HG03457 (cell line): ENCODE data around the gene CXXC4.

Experiments
- ATAC-seq: cut with Tn5 transposase; IDR thresholded peaks from one replicate; pipeline ENCODE4 v1.9.1; 2021; ENCODE audit warnings: moderate number of reproducible peaks; ENCODE audit not compliant: unreplicated experiment

Gene CXXC4

DNA sequence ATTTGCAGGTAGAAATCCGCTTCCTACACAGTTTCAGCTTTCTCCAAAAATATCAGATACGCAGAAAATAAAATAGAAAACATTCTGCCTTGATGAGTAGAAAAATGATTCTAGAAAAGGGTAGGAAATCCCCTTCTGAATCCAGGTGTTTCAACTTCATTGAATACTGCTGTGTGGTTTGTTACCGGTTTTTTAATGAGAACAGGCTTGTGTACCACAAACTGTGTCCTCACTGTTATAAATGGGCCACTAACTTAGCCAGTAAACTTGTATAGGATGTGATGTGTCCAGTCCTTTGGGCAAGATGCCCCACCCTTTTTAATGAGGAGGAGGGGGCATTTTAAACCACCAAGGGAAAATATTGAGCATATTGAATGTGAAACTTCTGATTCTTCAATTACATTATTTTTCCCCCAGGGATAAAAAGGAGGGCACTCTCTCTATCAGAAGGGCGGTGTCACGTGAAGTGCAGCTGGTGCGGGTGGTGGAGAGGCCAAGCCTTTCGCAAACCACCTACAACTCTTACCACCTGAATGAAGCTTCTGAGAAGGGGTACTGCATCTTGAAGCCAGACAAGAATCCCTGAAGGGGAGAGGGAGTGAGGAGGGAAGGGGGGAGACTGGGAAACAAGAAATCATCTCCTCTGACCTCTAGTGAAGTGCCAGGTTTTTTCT, 4.5 kb downstream of the CXXC4 start:
- peak; percentile 36 for ATAC-seq

DNA sequence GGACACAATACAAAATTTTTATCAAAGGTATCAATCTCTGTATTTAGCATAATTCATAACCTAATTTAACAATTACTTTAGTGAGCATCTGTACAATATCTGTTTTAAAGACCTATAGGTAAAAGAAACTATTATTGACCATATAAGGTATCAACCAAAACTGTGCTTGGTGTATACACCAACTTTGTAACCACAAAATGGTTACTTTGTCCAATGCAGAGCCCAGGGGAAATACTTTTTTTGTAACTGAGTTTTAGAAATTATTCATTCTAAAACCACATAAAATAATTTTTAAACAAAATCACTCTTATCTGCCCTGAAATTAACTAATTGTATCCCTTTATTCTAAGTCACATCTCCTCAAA, 5.0 kb downstream of the CXXC4 start:
- peak; percentile 33 for ATAC-seq

DNA sequence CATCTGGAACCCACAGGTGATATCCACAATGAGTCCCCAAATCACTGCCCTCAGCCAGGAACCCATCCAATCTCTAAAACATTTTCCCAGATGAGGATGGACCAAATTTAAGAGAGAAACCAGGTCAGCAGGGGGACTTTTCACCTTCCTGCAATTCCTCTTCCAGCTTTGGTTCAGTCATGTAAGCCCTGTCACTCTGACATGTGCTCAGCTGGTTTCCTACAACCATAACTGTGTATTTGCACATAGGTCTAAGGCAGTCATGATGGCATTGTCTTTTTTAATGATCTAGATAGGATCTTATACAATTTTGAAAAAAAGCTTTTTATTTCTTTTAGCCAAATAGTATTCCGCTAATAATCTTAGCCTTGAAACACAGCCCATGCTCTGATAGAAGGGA, 6.5 kb downstream of the CXXC4 start:
- no peak for ATAC-seq

DNA sequence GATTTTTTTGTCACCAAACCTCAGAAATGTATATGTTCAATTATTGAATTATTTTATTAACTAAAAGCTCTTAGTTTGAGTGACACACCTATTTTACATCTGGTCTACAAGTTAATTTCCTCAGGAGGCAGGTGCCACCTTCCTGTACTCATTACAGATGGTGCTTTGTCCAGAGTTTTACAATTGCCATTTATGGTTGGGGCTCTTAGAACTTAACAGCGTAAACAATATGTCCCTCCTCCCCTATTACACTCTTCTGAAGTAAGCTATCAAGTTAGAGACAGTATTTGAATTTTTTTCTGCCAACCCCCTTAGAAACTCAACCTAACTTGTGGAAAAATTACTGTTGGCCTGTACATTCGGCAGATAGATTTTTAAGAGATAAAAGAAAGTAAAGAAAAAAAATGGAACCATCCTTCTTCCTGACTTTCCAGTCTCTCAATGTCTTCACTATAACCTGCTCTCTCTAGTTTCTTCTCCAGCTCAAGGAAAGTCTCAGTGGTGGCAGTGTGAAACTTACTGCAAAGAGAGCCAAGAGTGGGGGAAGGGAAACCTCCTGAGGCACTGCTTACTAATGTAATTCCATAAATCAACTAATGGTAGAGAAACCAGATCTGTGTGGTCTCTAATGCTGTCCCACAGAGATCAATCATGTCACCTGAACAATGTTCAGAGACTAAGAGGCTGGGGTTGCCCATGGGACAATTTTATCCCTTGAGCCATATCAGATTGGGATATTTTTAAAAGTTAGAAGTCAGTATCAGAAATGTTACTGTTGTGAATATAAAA, 7.8 kb downstream of the CXXC4 start:
- no peak for ATAC-seq

DNA sequence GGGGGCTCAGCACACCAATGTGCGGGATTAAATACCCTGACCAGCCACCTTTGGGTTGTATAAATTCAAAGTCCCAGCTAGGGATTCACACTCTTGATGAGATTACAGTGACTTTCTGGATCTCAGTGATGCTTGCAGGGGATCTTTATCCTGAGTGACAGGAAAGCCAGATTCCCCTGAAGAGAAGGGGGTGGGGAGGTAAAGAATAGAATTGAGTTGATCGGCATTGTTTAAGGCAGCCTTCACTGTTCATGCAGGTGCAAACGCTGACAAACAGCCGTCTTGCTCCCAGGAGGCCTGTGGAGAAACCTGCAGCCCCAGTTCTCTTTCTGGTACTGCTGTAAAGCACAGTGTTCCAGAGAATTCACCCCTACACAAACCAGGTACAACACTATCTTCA, 19.0 kb downstream of the CXXC4 start:
- no peak for ATAC-seq

DNA sequence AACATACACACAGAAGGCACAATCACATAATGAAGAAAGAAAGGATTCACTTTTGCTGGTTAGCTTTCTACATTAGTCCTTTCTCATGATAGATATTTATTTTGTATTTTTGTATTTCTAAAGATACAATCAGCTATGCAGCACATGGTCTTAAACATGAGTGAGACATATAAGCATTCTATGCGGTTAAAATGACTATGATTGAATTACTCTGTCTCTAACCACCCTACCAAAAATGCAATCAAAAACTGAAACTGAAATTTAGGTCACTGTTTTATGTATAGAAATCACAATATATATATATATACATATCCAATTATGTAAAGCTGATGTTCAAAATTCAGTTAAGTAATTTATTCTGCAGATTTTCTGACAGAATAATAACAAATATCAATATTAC, 21.9 kb downstream of the CXXC4 start:
- no peak for ATAC-seq

DNA sequence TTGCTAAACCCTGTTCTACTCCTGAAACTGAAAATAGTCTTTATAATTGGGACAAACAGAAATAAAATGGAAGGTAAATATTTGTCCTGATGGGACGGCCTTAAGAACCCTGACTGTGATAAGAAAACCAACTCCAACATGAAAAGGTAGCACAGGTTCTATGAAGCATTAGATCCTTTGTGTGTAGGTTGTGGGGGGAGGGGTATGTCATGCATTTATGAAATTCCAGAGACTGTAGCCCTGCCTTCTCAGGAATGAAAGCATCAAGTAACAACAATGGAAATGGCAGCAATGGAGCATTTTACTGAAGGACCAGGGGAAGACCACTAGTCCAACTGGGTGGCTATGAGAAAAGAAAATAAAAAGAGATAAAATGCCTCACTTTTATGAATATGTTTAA, 23.9 kb downstream of the CXXC4 start:
- no peak for ATAC-seq

DNA sequence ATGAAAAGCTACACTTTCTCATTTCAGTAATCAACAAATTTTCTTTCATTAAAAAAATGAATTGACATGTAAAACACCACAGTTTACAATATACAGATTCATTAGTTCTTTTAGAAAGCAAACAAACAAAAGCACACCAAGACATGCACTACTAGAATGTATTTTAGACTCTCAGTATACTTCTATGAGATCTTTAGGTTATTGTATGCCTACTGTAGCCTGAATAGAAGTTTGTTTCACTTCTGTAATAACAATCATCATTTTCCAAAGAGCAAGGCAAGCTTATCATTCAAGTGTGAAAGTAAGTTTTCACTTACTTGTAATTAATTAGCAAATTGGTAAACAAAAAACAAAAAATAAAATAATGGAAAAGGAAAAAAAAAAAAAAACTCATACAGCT, 24.9 kb downstream of the CXXC4 start:
- ATAC-seq: no peak

DNA sequence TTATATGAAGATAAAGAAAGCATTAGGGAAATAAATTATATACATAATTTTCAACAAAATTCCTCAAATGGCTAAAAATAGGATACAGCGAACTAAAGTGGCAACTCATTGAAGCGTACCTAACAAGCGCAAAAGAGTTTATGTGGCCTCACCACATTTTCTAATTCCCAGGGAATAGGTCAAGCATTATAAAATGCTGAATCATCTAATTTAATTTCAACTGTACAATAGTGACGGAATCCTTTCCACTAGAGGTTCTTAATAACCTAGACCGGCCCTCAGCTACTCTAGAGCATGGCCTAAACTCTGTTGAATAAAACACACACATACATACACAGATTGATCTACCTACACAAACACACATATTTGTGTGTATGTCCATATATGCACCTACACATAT, 29.1 kb downstream of the CXXC4 start:
- ATAC-seq: no peak

DNA sequence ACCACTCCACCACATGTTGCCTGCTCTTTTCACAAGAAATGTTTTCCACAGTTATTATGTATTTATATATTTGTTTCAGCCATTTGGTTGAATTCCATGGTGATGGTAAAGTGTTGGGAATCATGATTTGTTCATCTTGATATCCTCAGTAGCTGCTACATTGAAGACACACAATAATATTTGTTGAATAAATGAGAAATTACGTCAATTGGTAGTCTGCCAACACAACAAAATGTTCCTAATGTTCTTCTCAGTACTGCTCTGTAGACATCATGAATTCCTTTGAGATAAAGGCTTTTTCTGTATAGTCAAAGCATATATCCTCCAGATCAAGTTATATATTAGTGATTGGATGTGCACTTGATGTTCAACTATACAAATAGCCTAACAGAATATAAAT, 29.5 kb downstream of the CXXC4 start:
- no peak for ATAC-seq

DNA sequence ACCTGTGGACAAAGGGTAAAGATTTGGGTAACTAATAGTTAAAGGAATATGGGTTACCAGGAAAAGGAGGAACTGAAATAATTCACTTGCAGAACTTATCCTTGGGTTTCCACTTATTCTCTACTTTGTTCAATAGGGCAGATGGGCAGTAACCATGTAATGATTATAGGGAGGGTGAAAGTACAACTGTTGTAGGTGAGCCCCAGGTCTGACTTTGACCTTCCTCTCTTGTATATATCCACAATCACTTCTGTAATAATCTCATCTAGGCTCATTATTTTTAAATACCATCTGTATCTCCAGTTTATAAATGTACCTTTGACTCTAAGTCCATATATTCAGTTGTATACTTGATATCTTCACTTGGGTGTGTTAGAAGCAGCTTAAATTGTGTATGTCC, 32.1 kb downstream of the CXXC4 start:
- ATAC-seq: no peak

DNA sequence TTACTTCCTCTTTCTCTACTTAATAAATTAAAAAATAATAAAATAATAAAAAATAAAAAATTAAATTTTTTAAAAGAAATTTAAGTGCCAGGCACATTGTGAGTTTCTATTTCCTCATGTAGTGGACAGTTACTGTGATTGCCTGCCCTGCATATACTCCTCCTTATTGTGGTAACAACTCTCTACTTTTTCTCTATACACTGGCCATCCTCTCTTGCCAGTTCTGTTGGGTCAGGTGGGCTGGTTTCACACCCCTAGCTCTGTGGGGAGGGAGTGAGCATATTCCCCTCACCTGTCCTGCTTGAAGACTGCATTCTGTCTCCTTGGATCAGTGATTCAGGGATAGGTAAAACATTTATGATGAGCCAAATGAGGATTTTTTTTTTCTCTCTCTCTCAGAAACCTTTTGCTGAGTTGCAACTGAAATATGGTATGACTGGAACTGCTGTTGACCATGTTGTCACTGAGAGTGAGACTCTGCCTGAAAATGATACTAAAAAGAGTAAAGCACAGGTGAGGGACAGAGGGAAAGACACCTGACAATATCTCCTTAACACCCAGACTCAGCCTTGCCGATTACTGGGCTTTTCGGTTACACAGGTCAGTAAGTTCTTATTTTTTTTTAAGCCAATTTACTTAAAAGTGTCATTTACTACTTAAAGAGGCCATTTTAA, 37.2 kb downstream of the CXXC4 start:
- no peak for ATAC-seq

DNA sequence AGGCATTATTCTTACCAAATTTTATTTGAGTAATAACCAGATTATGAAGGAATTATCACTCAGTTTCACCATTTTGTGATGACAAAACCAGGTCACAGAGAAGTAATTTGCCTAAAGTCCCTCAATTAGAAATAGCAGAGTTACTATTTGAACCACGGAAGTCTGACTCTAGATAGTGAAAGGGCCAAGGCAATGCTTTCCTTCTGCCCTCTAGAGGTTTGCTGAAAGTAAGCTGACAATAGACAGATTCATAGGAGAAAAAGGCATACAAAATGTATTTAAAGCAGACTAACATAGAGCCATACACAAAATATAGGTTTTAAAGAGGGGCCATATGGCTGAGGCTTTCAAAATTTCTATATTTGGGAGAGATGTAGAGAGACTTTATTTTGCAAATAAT, 43.1 kb downstream of the CXXC4 start:
- peak; percentile 79 for ATAC-seq

DNA sequence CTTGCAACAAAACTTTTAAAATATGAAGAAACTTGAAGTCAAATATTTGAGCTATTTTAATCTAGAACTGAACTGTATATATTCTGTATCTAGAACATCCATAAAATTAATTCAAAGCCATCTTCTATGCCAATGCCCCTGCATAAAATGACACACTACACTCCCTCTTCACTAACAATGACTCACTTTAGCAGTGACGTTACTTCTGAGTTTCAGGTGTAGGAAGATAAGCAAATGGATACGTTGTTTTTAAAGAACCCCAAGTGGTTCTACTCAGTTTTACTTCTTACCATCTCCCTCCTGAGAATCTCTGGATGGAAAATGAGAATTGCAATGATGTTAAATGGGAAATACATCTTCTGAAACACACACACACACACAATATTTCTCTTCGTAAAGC, 45.2 kb downstream of the CXXC4 start:
- ATAC-seq: no peak

DNA sequence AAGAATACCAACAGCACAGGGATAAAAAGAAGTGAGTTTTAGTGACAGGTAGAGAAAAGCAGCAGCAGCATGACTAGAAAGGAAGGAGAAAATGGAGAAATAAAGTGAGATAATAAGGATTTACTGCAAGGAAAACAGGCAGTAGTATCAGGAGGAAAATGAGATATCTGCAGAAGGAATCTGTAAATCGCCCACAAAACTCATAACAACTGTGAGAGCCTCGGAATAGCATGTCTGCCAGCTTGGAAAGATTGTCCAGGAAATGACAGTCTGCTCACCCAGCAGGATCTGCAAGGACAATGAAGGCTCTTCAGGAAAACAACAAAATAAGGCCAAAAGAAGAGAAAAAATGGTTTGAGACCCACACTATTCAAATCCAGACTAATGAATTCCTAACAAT, 47.4 kb downstream of the CXXC4 start:
- ATAC-seq: no peak

DNA sequence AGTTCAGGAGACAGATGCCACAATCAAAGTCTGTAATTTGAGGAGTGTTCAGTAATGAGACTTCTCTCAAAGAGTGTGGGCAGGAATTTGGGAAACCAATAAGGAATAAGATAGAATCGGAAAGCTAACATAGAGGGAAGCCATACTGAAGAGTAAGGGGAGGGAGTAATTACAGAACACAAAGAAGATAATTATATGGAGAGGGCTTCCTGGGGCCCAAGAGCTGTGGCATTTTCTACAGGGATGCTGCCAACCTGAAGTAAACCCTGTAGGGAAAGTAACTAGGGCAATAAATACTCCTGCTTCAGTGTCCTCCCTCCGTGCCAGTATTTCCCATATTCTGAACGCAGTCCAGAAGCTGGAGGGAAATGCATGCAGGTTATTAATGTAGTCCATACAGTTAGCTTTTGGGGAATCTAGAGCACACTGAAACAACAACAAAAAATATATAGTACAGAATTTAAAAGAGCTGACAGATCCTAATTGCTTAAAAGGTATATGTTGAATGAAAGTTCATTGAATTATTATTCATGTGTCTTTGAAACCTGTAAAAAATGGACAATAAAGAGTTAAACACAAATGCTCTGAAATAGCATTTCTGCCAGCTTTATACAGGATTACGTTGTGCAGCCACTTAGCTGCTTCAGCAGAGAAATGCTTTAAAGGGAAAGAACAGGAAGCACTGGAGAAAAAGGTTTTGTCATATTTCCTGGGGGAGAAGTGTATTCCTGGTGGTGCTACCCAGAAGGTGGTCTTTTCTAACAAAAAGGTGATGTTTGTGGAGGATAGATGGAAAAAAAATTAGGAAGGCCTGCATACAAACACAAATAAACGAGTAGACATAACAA, 48.0 kb downstream of the CXXC4 start:
- ATAC-seq: no peak

DNA sequence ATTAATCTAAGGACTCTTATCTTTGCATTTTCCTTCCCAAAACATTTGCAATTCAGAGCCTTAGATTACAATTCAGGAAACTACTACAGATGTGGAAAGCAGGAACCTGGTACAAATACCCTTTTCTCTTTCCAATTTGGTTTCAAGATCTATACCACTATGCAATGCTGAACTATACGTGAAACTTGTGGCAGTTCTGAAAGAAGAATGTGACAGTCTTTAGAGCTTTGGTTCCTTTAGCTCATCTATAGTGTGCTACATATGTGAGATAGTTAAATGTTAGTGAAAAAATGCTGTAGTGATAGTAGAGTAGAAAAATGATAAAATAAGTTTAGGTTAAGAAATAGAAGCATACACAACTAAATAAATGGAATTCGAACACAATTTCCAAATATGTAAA, 50.0 kb downstream of the CXXC4 start:
- no peak for ATAC-seq

DNA sequence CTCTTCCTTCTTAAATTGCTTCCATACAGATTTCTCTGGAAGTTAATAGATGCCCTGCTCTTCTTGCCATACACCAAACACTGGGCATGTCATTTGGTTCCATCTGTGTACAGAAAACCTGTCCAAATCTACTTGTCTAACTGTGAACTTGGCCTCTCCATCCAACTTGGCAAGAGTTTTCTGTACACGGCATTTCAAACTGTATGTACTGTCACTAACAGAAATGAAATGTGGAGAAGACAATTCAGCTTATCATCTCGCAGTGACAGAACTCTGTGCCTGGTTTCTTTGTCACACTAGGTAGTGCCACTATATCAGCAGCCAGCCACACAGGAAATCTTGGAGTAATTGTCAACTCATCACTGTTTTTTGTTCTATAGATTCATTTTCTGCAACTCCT, 58.2 kb downstream of the CXXC4 start:
- ATAC-seq: no peak

DNA sequence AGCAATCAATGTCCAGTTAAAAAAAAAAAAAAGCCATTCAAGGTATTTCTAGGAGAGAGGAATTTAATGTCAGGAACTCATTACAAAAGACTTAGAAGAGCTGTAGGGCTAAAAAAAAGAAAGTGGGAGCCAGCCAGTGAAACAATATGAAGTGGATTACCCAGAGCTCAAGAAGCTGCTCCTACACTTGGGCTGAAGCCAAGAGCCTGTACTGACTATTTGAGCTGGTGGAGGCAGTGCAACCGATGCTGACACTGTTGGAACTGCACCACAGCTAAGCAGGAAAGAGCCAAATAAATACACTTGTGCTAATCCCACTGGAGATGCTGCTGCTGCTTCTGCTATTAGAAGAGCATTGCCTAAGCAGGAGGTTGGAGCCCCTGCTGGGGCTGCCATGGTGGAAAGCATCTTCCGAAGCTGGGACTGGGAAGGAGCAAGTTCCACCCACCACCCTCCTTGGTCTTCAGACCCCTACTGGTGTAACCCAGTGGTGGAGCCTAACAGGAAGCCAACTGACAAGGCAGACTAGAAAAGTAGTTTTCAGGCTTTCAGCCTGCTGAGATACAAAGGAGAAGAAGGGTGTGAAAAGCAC, 65.4 kb downstream of the CXXC4 start:
- ATAC-seq: no peak

DNA sequence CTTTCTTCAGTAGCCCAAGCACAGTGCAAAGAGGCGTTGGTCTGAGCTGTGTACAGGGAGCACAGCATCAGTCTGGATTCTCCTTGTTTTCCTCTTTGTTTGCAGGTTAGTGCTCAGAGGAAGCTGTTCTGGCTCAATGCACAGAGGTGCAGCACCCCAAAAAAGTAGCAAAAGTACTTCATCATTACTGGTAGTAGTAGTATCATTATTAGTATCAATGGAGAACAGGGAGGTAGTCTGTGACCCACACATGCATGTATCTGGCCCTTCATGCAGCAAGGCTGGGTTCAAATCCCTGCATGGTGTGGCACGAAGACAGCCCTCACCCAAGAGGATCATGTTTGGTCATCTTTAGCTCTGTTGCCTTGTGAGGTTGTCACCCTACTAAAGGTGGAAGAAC, 68.7 kb downstream of the CXXC4 start:
- no peak for ATAC-seq

DNA sequence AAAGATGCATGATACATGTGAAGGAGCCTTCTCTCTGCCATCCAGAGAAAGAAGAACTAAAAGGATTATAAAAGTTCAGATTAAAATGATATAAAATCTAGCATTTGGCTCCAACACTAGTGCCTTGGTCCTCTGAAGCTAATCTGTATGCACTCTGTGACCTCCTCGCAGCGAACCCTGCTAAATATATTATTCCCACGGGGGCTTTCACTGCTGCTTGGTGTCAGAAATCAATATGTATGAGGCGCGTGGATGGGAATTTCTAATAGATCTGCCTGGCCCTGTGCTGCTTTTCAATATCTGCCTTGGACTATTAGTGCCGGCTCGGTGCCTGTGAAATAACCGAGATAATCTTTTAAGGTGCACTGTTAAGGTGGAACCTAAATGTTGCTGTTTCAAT, 69.7 kb downstream of the CXXC4 start:
- ATAC-seq: no peak
